Brain pericyte (primary cell): ENCODE data around the gene KRT86.
"Not testable (repeated sequence)": the region's sequence is repeated elsewhere in the genome, so short reads cannot be mapped to it uniquely, and the experiment has no call there.

Source experiments
- DNase-seq: peaks from one replicate; pipeline ENCODE4 v3.0.0-alpha.2; 2012; ENCODE audit warnings: low read depth, low spot score

The KRT86 gene

DNA sequence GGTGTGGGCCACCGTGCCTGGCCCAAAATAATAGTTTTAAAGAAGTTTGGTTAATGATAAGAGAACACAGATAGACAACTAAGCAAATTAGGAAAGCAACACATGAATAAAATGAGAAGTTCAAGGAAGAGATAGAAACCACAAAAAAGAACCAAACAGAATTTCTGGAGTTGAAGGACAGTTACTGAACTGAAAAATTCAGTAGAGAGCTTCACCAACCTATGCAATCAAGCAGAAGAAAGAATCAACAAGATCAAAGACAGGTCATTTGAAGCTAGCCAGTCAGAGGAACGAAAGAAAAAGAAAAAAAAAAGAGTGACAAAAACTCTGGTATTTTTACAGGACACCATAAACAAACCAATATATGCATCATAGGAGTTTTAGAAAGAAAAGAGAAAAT lies 62.2 kb downstream of the KRT86 start:
- DNase-seq = no peak

DNA sequence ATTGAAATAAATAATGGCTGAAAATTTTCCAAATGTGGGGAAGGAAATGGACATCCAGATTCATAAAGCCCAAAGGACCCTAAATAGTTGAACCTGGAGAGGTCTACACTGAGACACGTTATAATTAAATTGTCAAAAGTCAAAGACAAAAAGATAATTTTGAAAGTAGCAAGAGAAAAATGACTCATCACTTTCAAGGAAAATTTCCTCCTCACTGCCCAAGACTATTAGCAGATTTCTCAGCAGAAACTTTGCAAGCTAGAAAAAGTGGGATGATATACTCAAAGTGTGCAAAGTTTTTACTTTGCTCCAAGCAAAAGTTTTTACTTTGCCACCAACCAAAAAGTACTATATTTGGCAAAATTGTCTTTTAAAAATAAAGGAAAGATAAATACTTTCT lies 62.6 kb downstream of the KRT86 start:
- DNase-seq = no peak

DNA sequence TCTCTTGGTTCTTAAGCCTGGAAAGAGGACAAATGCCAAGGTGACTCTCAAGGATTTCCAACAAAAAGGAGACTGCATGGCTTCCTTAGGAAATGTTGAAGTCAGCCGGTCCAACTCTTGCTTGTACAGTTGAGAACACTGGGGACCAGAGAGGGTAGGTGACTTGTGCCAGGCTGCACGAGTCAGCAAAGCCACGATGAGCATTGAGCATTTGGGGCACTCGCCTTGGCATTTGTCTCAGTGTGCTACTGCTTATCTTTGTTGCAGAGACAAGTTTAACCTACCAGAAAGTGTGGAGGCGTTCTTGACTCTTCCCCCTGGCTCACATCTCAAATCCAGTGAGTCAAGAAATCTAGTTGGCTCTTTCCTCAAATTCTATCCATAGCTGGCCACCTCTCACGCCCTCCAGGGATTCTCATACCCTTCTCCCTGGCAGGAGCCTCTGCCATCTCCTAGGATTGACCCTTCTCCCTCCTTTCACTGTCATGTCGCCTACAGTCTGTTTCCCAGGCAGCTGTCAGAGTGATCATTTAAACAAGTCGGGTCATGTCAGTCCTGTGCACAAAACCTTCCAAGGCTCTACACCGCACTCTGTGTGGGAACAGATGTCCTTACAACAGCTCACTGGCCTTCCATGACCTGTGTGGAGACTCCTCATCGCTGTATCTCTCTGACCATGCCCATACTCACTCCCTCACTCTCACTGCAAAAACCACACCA lies 64.0 kb downstream of the KRT86 start:
- DNase-seq = no peak

DNA sequence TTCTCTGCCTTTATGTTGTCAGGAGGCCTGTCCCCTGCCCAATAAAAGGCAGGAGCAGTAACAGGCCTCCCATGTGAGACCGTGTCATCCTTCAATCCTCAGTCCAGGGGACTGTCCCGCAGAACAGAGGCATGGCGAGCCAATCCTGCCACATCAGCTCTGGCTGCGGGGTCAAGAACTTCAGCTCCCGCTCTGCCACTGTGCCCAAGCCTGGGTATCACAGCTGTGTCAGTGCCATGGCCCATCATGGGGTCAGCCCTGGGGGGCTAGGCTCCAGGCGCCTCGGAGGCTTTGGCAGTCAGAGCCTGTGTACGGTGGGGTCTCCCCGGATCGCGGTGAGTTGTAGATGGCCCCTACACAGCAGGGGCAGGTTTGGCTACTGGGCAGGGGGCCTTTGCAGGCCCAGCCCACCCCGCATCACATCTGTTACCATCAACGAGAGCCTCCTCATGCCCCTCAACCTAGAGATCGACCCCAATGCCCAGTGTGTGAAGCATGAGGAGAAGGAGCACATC lies 66.7 kb downstream of the KRT86 start:
- DNase-seq = no peak

DNA sequence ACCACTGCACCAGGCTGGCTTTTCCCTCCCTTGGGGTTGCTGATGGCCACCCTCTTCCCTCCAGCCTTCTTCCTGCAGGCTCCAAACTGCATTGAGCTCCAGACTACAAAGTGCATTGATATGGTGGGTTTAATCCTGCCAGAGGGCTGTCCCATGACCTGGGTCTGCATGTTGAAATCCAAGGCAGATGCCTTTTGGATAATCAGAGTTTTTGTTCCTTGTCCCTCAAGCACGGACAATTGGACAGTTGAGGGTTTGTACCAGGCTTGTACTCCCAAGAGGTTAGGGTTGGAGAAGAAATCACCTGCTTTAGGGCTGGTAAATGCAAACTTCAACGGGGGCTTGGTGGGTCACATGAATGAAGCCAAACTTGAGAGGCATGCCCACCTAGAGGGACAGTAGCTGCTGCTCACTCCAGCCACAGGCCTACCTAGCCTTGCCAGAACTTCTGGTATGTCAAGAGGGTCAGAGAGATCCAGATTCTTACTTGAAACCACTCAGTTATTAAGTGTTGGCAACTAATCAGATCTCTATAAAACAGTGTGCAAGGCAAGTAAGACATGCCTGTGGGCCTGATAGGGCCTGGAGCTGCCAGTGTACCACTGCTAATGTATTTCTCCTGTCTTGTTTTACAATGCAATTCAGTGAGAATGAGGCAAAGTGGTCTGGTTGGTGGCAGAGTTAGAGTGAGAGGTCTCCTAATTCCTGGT lies 68.5 kb downstream of the KRT86 start:
- no peak for DNase-seq

DNA sequence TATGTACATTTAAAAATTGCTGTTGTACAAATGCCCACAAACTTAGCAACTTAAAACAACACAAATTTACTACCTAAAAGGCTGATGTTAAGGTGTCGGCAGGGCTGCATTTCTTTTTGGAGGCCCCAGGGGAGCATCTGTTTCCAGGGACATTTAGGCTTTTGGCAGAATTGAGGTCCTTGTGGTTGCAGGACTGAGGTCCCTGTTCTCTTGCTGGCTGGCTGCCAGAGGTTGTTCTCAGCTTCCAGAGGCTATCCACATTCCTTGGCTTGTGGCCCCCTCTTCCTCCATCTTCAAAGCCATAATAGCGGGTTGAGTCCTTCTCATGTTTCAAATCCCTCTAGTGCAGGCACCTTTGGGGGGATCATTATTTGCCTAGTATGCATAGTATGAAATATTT lies 69.1 kb downstream of the KRT86 start:
- DNase-seq = no peak

DNA sequence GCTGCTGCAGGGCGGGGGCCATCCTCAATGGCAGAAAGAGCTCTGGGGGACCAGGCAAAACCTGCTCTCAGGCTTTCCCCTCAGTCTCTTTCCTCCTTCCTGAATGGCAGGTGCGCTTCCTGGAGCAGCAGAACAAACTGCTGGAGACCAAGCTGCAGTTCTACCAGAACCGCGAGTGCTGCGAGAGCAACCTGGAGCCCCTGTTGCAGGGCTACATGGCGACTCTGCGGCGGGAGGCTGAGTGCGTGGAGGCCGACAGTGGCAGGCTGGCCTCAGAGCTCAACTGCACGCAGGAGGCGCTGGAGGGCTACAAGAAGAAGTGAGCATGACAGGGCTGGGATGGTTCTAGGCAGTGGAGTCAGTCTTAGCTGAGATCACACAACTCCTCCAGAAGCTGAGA lies 69.7 kb downstream of the KRT86 start:
- DNase-seq = no peak

DNA sequence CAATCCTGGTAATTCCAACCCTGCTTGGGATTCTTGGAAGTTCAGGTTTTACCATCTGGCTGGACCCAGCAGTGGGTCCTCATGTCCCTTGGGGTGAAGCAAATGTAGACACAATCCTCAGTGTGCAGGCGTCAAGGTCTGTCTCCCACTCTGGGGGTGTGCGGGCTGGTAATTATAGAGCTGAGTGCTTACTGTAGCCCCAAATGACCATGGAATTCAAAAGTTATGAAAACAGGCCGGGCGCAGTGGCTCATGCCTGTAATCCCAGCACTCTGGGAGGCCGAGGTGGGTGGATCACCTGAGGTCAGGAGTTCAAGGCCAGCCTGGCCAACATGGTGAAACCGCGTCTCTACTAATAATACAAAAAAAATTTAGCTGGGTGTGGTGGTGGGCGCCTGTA lies 70.6 kb downstream of the KRT86 start:
- DNase-seq = not testable (repeated sequence)

DNA sequence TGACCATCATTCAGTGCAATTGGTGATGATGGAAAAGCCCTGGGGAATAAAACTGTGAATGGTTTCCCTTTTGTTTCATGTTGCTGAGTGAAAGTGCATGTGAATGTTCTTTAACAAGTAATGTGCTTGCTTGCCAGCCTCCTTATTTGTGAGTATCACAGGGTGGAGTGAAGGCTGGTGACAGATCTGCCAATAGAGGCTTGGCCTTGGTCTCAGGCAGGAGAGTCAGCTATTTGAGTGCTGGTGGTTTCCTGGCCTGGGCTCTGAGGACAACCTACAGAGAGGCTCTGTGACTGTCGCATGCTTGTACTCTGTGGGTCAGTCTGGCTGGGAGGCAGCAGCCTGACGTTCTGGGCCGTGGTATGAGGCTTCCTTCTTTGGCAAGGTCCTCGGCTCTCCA lies 72.1 kb downstream of the KRT86 start:
- DNase-seq = no peak

DNA sequence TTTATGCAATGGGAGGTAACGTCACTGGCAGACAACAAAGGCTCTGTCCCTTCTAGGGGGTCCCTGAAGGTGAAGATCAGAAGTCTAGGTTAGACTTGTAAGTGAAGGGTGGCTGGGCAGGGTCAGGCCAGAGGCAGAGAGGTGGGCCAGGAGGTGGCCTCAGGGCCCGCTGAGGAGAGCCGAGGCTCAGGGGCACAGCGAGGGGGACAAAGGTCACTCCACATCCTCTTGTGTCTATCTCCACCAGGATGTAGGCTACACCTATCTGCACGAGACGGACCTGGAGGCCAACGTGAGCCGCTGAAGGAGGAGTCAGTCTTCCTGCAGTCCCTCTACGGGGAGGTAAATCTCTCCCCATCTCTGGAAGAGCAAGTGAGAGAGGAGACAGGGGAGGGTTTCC lies 72.6 kb downstream of the KRT86 start:
- no peak for DNase-seq

DNA sequence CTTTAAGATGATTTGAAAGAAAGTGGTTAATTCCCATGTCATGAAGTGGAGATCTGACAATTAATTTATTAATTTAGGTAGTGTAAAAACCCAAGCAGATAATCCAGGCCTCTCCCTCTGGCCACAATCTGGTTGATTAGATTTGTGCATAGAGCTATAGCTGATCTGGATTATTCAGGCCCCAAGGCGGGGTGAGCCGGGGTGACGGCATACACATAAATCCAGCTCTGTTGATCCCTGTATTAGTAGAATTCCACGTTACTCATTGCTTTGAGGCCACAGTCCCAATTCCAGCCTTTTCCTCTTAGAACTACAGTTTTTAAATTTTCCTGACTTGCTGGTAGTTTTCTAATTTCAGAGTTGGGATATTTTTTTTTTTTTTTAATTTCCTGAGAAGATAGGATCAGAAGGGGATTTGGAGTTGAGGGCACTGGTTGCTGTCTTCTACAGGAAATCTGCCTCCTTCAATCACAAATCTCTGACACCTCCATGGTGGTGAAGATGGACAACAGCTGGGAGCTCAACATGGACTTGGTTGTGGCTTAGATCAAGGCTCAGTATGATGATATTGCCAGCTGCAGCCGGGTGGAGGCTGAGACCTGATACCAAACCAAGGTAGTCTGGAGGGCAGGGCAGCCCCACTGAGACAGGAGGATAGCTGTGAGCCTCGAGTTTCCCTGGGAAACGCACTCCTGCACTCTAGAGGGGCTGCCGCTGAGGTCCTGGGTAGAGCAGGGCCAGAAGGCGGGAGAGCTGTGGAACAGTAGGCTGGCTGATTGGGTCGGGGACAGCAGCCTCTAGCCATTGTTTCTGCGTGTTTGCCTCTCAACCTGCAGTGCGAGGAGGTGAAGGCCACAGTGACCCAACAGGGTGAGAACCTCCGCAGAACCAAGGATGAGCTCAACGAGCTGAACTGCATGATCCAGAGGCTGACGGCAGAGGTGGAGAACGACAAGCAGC lies 73.4 kb downstream of the KRT86 start:
- DNase-seq = no peak

DNA sequence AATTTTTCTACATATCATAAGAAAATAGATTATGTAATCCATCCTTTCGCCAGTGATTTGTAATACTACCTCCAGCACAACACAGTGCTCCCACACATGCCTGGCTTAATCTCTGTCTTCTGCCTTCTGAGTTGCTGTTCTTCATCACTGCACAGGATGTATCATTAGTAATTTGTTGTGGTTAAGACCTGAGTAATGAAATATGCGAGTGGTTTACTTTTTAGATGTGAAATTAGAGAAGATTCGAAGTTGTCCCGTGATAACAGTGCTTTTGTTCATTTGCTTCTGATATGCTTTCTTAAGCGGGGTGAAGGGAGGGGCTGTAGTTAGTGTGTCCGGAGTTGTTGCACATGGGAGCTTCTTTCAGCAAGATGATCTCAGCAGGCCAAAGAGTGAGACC lies 74.8 kb downstream of the KRT86 start:
- no peak for DNase-seq

DNA sequence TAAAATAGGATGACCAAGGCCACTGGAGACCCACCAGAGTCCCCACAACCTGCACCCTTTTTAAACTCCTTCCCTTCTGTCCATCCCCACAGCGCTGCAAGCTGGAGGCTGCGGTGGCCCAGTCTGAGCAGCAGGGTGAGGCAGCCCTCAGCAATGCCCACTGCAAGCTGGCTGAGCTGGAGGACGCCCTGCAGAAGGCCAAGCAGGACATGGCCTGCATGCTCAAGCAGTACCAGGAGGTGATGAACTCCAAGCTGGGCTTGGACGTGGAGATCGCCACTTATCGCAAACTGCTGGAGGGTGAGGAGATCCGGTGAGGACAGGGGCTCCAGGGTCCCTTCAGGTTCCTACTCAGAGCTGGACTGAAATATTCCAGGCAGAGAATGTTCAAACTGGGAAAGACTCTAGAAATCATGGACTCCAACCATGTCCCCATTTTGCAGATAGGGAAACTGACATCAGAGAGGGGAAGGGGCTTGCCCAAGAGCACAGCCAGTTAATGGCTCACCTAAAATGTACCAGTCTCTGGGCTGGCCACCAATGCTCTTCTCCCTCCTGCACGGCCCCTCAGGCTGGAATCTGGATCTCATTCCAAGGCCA lies 75.7 kb downstream of the KRT86 start:
- DNase-seq = no peak

DNA sequence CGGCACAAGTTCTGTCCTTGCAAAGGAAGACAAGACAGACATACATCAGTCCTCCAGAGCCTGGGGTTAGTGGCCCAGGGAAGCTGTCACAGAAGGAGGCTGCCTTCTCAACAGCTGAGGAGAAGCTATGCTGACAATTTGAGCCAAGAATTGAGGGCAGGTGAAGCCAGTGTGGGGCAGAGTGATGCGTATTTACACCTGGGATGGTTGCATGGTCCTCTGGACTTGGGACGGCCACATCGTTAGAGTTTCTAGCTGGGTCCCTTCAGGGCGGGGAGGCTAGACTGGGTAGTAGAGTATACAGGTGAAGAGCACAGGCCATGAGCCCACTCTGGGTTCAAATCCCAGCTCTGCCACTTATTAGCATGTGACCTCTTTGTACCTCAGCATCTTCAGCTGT lies 76.3 kb downstream of the KRT86 start:
- no peak for DNase-seq

DNA sequence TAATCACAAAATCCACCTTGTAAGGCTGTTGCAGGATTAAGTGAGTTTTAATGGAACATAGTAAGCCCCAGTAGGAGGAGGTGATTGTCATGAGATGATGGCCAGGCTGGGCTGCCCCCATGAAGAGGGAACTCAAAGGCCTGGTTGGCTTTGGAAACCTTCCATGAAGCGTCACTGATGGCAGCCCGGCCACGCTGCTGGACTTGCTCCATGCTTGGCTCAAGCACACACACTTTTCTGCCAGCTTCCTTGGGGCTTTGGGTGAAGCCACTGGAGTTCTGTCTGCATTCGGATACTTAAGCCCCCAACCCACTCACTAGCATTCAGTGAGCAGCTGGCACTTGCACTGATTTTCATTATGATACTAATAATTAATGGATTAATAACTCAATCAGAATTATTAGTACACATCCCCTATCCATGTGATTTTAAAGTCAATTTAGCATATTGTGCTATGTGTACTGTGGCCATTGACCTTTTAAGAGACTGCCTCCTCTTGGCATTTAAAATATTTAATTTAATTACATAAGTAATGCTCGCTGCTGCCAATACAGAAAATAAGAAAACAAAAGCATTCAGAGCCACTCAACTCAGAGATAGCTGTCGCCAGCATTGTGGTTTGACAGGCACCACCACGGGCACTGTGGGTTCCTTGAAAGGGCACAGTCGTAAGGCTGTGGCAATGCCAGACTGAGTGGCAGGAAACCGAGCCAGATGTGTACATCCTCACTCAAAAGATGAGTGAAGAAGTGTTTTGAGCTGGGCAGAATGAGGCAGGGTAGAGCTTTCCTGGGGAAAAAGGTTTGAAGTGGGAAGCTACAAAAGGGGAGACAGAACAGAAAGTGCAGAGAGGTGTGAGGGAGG lies 77.0 kb downstream of the KRT86 start:
- no peak for DNase-seq

DNA sequence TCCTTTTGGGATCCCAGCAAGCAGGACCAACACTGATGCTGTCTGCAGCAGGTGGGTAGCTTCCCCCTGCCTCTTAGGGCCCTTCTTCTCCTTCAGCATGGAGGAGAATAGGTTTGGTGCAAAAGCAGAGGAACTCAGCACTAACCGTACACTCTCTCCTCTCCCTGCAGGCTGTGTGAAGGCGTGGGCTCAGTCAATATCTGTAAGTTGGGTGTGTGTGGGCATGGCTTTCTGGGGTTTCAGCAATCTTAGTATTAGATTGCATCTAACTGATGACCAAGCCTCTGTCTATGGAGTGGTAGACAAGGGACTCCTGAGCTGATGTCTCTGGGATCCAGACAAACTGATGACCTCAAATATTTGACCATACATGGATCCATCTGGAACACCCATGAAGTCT lies 78.5 kb downstream of the KRT86 start:
- DNase-seq = no peak

DNA sequence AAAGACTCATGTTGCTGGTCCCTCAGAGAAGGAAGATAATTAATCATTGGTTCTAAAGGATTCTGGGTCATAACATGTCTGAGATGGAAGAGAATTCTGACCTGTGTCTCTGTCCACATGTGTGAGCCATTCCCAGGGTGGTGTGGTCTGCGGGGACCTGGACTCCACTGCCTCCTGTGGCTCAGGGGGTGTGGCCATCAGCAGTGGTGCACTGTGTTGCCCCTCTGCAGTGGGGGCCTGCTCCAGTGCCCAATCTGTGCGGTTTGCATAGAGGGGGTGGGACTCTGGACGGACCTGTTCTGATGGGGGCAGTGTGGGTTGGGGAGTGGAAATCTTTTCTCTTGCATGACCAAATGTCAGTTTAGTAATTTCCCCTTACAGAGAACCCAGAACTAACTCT lies 79.3 kb downstream of the KRT86 start:
- no peak for DNase-seq

DNA sequence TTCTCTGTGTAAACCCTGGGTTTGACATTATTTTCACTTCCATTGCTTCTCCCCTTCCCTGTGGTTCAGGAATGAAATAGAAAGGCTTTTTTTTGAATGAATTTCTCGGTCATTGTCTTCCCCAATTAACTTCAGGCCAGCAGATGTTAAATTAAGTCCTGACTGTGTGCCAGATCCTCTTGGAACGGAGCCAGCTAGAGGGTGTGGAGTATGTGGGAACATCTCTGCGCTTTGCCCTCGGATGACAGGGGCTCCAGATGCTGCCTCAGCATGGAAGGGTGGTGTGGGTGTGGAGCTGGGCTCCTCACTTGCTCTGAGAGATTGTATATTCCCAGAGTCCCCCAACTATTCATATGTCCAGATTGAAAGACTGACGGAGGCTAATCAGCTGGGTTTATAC lies 79.8 kb downstream of the KRT86 start:
- DNase-seq = no peak

DNA sequence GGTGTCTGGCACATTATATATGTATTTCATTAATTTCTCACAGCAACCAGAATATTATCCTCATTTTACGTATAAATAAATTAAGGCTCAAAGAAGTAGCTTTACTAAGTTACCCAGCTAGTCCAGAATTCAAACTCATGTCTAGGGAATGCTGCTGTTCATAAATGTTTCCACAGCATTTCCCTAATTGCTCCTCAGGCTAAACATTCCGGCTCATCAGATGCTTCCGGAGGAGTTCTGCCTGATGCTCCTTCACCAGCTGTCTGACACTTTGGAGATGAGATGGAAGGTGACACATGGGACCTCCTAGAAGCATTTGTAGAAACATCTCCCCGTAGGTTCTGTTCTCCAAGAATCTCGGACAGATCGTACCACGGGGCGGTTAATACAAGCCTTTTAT lies 80.7 kb downstream of the KRT86 start:
- no peak for DNase-seq

DNA sequence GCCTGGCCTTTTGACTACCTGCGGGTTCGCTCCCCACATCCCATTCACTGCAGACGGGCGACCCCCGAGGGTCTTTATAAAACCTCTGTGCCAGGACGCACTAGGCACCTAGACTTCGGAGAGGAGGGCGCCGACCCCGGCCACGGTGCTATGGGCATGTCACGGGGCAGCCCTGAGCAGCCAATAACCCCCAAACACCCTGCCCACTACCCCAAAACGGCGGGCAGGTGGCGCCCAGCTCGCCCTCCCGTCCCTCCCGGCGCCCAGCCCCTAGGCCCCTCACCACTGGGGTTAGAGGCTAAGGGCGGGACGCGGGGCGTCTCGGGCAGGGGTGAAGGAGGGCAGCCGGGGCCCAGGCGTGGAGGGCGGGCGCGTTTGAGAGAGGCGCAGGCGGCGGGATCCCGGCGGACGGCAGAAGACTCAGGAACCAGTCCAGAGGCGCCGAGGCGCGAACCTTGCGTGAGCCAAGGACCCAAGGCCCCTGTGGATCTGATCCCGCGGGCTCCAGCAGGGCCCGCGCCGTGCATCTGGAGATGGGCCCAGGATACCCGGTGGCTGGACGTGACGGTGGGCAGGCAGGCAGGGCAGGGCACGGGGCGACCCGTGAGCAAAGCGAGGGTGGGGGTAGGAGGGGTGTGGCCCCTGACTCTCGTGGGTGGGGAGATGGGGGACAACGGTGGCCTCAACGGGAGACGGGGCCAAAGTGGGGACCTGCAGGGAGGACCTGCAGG lies 81.8 kb downstream of the KRT86 start:
- DNase-seq = no peak
